ENCODE measurements around the gene MPP7. TPM values are rescaled to one million over a fixed set of nuclear protein-coding genes. Genes with fewer than 3 reads are reported as not detected.

MPP7 gene
- polyA plus RNA-seq, 1 donor (not counting 4 experiments of a cell fraction or from before 2014, with no cell fraction given) = 6.3 TPM

GRCh38 chr10:28332726-28333125 lies 29.9 kb upstream of the MPP7 start:
- dilution Hi-C loops (cut with MboI; ENCODE audit: extremely low pct_ligation_motif_present, low sequenced_read_pairs) = no loop called here
- Histone ChIP-seq H3K36me3 (ENCODE audit: control insufficient read depth in 2 of 2, extremely low read depth in 1 of 2, insufficient read depth in 2 of 2, low read length in 2 of 2) (no peaks in the 10 kb centered on the region), H3K79me2 (ENCODE audit: control insufficient read depth, insufficient read depth, low read length) (no peaks in the 10 kb centered on the region), H3K9me3 (ENCODE audit: control insufficient read depth, low read depth, low read length) (no peaks in the 10 kb centered on the region), H3K4me2 (ENCODE audit: control insufficient read depth, extremely low read depth, insufficient read depth, low read depth, low read length) (no peak overlapping the region), H4K20me1 (ENCODE audit: control insufficient read depth, extremely low read depth, insufficient read depth, low read length) (no peaks in the 10 kb centered on the region), H3K27me3 (ENCODE audit: control insufficient read depth, extremely low read depth, insufficient read depth, low read length) (no peaks in the 10 kb centered on the region), H3K27ac (ENCODE audit: control insufficient read depth, insufficient read depth, low read length) (no peak overlapping the region), H3K9ac (ENCODE audit: control insufficient read depth, extremely low read depth, insufficient read depth, low read length) (no peak overlapping the region), H3K4me3 (ENCODE audit: control insufficient read depth in 2 of 3, extremely low read depth in 1 of 3, insufficient read depth in 2 of 3, low read depth in 1 of 3, low read length in 3 of 3) (no peak overlapping the region), H2AFZ (ENCODE audit: control insufficient read depth, low read length) (no peak overlapping the region), H3K4me1 (ENCODE audit: control insufficient read depth, extremely low read depth, insufficient read depth, low read length) (peaks cover 20% of the 10 kb centered on the region), H3K9me1 (ENCODE audit: control insufficient read depth, extremely low read depth, insufficient read depth, low read length) (no peaks in the 10 kb centered on the region)
- no peak for TF ChIP-seq EZH2 (IDR thresholded peaks at IDR 0.05; ENCODE audit: low read length)
- DNase-seq (ENCODE audit: low read depth, low spot score) (no peak), FAIRE-seq (no peak)

GRCh38 chr10:28331841-28332240 lies 29.0 kb upstream of the MPP7 start:
- no peaks in the 10 kb centered on the region for H4K20me1 ChIP-seq (ENCODE audit: control insufficient read depth, extremely low read depth, insufficient read depth, low read length)
- H3K9me3 ChIP-seq (ENCODE audit: control insufficient read depth, low read depth, low read length) = no peaks in the 10 kb centered on the region
- no peak overlapping the region for H3K4me3 ChIP-seq (ENCODE audit: control insufficient read depth in 2 of 3, extremely low read depth in 1 of 3, insufficient read depth in 2 of 3, low read depth in 1 of 3, low read length in 3 of 3)
- no peaks in the 10 kb centered on the region for H3K36me3 ChIP-seq (ENCODE audit: control insufficient read depth in 2 of 2, extremely low read depth in 1 of 2, insufficient read depth in 2 of 2, low read length in 2 of 2)
- no peaks in the 10 kb centered on the region for H3K79me2 ChIP-seq (ENCODE audit: control insufficient read depth, insufficient read depth, low read length)
- DNase-seq (ENCODE audit: low read depth, low spot score) (peak; percentile 61), FAIRE-seq (peak; percentile 55)
- no peaks in the 10 kb centered on the region for H3K9me1 ChIP-seq (ENCODE audit: control insufficient read depth, extremely low read depth, insufficient read depth, low read length)
- no peak overlapping the region for H2AFZ ChIP-seq (ENCODE audit: control insufficient read depth, low read length)
- peak overlapping the region; percentile 10 for H3K4me2 ChIP-seq (ENCODE audit: control insufficient read depth, extremely low read depth, insufficient read depth, low read depth, low read length)
- peak overlapping the region; percentile 14 for H3K27ac ChIP-seq (ENCODE audit: control insufficient read depth, insufficient read depth, low read length)
- H3K4me1 ChIP-seq (ENCODE audit: control insufficient read depth, extremely low read depth, insufficient read depth, low read length) = peaks cover 29% of the 10 kb centered on the region
- H3K27me3 ChIP-seq (ENCODE audit: control insufficient read depth, extremely low read depth, insufficient read depth, low read length) = no peaks in the 10 kb centered on the region
- TF ChIP-seq EZH2 (IDR thresholded peaks at IDR 0.05; ENCODE audit: low read length) = no peak
- no peak overlapping the region for H3K9ac ChIP-seq (ENCODE audit: control insufficient read depth, extremely low read depth, insufficient read depth, low read length)
- dilution Hi-C loops (cut with MboI; ENCODE audit: extremely low pct_ligation_motif_present, low sequenced_read_pairs) = no loop called here

- H3K36me3 ChIP-seq (ENCODE audit: control insufficient read depth in 2 of 2, extremely low read depth in 1 of 2, insufficient read depth in 2 of 2, low read length in 2 of 2) = no peaks in the 10 kb centered on the region
- no peaks in the 10 kb centered on the region for H3K9me3 ChIP-seq (ENCODE audit: control insufficient read depth, low read depth, low read length)
- H3K27ac ChIP-seq (ENCODE audit: control insufficient read depth, insufficient read depth, low read length) = no peak overlapping the region
- dilution Hi-C loops (cut with MboI; ENCODE audit: extremely low pct_ligation_motif_present, low sequenced_read_pairs) = no loop called here
- H3K4me1 ChIP-seq (ENCODE audit: control insufficient read depth, extremely low read depth, insufficient read depth, low read length) = peaks cover 33% of the 10 kb centered on the region
- no peaks in the 10 kb centered on the region for H3K79me2 ChIP-seq (ENCODE audit: control insufficient read depth, insufficient read depth, low read length)
- no peak for TF ChIP-seq EZH2 (IDR thresholded peaks at IDR 0.05; ENCODE audit: low read length)
- TF ChIP-seq CTCF (optimal IDR thresholded peaks at IDR 0.05 in 1 of 3, IDR thresholded peaks at IDR 0.05 in 1 of 3, conservative IDR thresholded peaks at IDR 0.05 in 1 of 3; ENCODE audit: extremely low read depth in 1 of 3, insufficient read depth in 2 of 3, low read length in 3 of 3) = no peak
- FAIRE-seq = no peak
- no peak for DNase-seq (ENCODE audit: low read depth, low spot score)
- no peak overlapping the region for H3K4me2 ChIP-seq (ENCODE audit: control insufficient read depth, extremely low read depth, insufficient read depth, low read depth, low read length)
- no peak overlapping the region for H3K9ac ChIP-seq (ENCODE audit: control insufficient read depth, extremely low read depth, insufficient read depth, low read length)
- H3K27me3 ChIP-seq (ENCODE audit: control insufficient read depth, extremely low read depth, insufficient read depth, low read length) = no peaks in the 10 kb centered on the region
- no peaks in the 10 kb centered on the region for H4K20me1 ChIP-seq (ENCODE audit: control insufficient read depth, extremely low read depth, insufficient read depth, low read length)
- no peak overlapping the region for H3K4me3 ChIP-seq (ENCODE audit: control insufficient read depth in 2 of 3, extremely low read depth in 1 of 3, insufficient read depth in 2 of 3, low read depth in 1 of 3, low read length in 3 of 3)
- no peak overlapping the region for H2AFZ ChIP-seq (ENCODE audit: control insufficient read depth, low read length)
- H3K9me1 ChIP-seq (ENCODE audit: control insufficient read depth, extremely low read depth, insufficient read depth, low read length) = no peaks in the 10 kb centered on the region
Measured at GRCh38 chr10:28331066-28331465, 28.2 kb upstream of the MPP7 start.

Measured in keratinocyte (primary cell).